Lower leg skin (tissue), 4 donors: ENCODE measurements around the gene ADAM10. TPM values are rescaled to one million over a fixed set of nuclear protein-coding genes. Genes with fewer than 3 reads are reported as not detected.

ENCODE experiments used
- DNase-seq, 2 donors: peaks; one replicate each; pipeline ENCODE4 v3.0.0-alpha.2; 2019; ENCODE audit warnings: low spot score in 2 of 2
- H3K4me3 ChIP-seq: fragments of 200-600 bp; sonication (generic); 2 replicates; pipeline ENCODE4 v1.5.1; 2017; ENCODE audit warnings: mild to moderate bottlenecking, low read depth; ENCODE audit not compliant: poor library complexity, severe bottlenecking
- POLR2A ChIP-seq, 2 donors: fragments of 450-650 bp; IDR thresholded peaks; one replicate each; pipeline ENCODE4 v1.6.1; 2016 to 2017; ENCODE audit warnings: antibody characterized with exemption in 2 of 2, mild to moderate bottlenecking in 1 of 2, moderate library complexity in 1 of 2
- WGBS, 2 donors: methylation state at CpG; one replicate each; pipeline ENCODE4 v1.1.5; 2018; 5-methylcytosine and 5-hydroxymethylcytosine counted together
- intact Hi-C: fragments of 100-400 bp; cut with DNase I; formaldehyde crosslinking; loops from one replicate; pipeline ENCODE4 v1.15.0; 2023; ENCODE audit warnings: low total_unique reads
- total RNA-seq, 4 donors: library from RNA; depleted of rRNA; stranded (reverse); fragments of >200 nt; gene quantifications; one replicate each; pipeline ENCODE4 v1.1.0, GENCODE V29; 2016
- TF ChIP-seq, protein P1 (sequence below), 3 donors: fragments of 450-650 bp; IDR thresholded peaks; one replicate each; pipeline ENCODE4 v1.5.1; 2016; ENCODE audit warnings: antibody characterized with exemption in 3 of 3, mild to moderate bottlenecking in 3 of 3, moderate library complexity in 2 of 3

Gene ADAM10, protein sequence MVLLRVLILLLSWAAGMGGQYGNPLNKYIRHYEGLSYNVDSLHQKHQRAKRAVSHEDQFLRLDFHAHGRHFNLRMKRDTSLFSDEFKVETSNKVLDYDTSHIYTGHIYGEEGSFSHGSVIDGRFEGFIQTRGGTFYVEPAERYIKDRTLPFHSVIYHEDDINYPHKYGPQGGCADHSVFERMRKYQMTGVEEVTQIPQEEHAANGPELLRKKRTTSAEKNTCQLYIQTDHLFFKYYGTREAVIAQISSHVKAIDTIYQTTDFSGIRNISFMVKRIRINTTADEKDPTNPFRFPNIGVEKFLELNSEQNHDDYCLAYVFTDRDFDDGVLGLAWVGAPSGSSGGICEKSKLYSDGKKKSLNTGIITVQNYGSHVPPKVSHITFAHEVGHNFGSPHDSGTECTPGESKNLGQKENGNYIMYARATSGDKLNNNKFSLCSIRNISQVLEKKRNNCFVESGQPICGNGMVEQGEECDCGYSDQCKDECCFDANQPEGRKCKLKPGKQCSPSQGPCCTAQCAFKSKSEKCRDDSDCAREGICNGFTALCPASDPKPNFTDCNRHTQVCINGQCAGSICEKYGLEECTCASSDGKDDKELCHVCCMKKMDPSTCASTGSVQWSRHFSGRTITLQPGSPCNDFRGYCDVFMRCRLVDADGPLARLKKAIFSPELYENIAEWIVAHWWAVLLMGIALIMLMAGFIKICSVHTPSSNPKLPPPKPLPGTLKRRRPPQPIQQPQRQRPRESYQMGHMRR
- total RNA-seq, result 10 to 100 TPM; 40.4 to 45.1 (median 44.5) TPM

DNA sequence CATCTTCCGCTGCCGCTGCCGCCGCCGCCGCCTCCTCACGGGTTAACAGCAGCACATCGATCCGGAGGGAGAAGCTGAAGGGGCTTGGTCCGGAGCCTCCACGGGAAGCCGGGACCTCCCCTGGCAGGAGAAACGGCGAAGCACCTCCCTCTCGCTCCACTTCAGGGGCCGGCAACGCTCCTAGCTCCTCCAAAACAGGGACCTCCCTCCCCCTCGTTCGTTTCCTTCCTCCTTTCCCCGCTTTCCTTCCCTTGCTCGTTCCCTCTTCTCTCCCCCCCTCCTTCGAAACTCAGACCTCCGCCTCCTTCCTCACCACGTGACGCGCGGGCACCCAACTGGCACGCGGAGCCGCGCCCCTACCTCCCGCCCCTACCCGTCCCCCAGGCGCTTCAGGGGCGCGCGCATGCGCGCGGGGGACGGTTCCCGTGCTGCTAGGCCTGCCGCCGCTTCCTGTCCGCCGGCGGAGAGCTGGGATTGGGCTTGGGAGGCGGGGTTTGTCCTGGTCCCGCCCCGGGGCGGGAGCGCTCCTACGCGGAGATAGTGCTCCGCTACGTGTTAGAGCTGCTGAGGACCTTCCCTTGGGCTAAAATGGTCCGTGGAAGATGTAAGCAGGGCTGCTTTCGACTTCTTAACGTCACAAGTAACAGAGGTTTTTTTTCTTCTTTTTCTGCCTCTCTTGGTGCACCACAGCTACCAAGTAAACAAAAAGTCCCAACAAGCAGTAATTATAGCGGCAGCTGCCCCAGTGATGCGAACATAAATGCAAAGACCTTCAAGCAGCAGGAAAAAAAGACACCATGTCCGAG is at the start of gene ADAM10:
Gene ADAM10, minus strand, starts transcription at position 176 of the 806 bp plus-strand sequence. Its CDS starts 173 bp downstream, at position 3.
- TF ChIP-seq, protein P1, sequence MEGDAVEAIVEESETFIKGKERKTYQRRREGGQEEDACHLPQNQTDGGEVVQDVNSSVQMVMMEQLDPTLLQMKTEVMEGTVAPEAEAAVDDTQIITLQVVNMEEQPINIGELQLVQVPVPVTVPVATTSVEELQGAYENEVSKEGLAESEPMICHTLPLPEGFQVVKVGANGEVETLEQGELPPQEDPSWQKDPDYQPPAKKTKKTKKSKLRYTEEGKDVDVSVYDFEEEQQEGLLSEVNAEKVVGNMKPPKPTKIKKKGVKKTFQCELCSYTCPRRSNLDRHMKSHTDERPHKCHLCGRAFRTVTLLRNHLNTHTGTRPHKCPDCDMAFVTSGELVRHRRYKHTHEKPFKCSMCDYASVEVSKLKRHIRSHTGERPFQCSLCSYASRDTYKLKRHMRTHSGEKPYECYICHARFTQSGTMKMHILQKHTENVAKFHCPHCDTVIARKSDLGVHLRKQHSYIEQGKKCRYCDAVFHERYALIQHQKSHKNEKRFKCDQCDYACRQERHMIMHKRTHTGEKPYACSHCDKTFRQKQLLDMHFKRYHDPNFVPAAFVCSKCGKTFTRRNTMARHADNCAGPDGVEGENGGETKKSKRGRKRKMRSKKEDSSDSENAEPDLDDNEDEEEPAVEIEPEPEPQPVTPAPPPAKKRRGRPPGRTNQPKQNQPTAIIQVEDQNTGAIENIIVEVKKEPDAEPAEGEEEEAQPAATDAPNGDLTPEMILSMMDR (IDR thresholded peaks at IDR 0.05), result no peak
- peak in 1 of 2 donors; percentile 33 for TF ChIP-seq POLR2A (IDR thresholded peaks at IDR 0.05)
- peak within 1 kb of the TSS; percentile 92 for H3K4me3 ChIP-seq
- 1% methylated on average over 52 to 61 of the region's 62 CpGs for WGBS, 2 donors
- intact Hi-C loops, result no loop called here
- peak; percentile 98 to 100 for DNase-seq

DNA sequence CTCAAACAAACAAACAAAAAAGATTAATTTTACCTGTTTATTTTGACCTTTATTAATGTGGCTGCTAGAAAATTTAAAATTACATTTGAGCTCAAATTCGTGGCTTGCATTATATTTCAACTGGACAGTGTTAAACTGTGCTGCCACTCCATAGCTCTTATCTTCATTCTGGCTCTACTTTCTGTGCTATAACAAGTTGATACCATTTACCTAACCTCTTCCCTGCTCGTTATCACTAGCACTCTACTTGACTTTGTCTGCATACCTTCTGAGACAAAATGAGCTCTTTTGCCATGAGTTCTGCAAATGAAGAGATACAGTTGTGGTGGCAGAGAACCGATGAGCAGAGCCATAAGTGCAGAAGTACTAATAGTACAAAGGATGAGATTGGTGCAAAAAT is 48.0 kb upstream of the ADAM10 start:
- 84 to 92% methylated on average over 3 of the region's 3 CpGs for WGBS, 2 donors
- DNase-seq, result no peak
- intact Hi-C loops, result no loop called here
- TF ChIP-seq, protein P1 (IDR thresholded peaks at IDR 0.05), result no peak
- no peak for TF ChIP-seq POLR2A (IDR thresholded peaks at IDR 0.05)
- H3K4me3 ChIP-seq, result no peak overlapping the region

DNA sequence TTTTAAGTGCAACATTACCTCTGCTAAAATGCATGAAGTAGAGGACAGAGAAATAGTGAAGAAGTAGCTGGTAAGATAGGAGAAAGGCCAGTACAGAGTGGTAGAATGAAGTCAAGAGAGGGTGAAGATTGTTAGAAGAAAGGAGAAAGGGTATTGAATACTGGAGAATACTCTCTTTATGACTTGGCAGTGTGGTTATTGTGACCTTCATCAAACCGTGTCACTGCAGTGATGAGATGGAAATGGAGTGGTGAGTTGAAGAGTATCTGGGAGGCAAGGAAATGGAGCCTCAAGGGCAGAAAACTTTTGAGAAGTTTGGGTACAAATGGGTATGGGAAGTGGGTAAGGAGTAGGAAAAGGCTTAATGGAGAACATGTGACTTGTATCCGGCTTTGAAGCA is 46.3 kb upstream of the ADAM10 start:
- TF ChIP-seq, protein P1 (IDR thresholded peaks at IDR 0.05), result no peak
- no peak for TF ChIP-seq POLR2A (IDR thresholded peaks at IDR 0.05)
- 68% methylated on average over 2 of the region's 2 CpGs for WGBS, 2 donors
- DNase-seq, result no peak
- intact Hi-C loops, result no loop called here
- H3K4me3 ChIP-seq, result no peak overlapping the region

DNA sequence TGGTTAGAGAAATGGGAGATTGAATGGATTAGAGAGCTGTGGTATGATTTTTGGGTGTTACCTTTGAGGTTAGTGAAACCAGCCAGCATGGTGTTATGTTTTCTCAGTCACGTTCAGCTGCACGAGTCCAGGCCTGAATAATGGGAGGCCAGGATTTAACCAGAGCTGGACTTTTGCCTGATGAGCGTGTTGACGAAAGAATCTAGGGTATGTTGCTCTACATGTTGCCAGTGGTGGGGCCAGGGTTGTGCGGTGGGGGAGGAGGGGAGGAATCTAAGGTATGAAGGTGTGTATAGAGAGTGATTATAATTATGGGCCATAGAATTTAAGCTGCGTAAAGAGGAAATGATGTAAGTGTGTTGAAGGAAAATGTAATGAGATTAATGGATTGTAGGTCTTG is 44.4 kb upstream of the ADAM10 start:
- 55 to 73% methylated on average over 6 of the region's 6 CpGs for WGBS, 2 donors
- intact Hi-C loops, result no loop called here
- TF ChIP-seq, protein P1 (IDR thresholded peaks at IDR 0.05), result no peak
- TF ChIP-seq POLR2A (IDR thresholded peaks at IDR 0.05), result no peak
- no peak overlapping the region for H3K4me3 ChIP-seq
- peak; percentile 67 to 86 for DNase-seq

GRCh38 chr15:58788056-58788710 is 38.7 kb upstream of the ADAM10 start:
- intact Hi-C loops, result no loop called here
- 93 to 95% methylated on average over 3 of the region's 3 CpGs for WGBS, 2 donors
- TF ChIP-seq, protein P1 (IDR thresholded peaks at IDR 0.05), result no peak
- no peak for TF ChIP-seq POLR2A (IDR thresholded peaks at IDR 0.05)
- DNase-seq, result no peak
- H3K4me3 ChIP-seq, result no peak overlapping the region
